Mesenchymal stem cell (in vitro differentiated cells and primary cell): Measurements from ENCODE around the gene TGM4.

Experiments used
- DNase-seq: peaks from one replicate; pipeline ENCODE4 v3.0.0-alpha.2; 2013
- H2AFZ ChIP-seq: one replicate; pipeline ENCODE4 v1.6.1; 2013; ENCODE audit warnings: low read depth, mild to moderate bottlenecking, control low read depth, inconsistent platforms, low read length, moderate library complexity
- H2AK5ac ChIP-seq: 2 replicates; pipeline ENCODE4 v1.6.1; 2013; ENCODE audit warnings: low read length, moderate library complexity, mild to moderate bottlenecking, inconsistent platforms; ENCODE audit not compliant: severe bottlenecking
- H2BK120ac ChIP-seq: one replicate; pipeline ENCODE4 v1.6.1; 2013; ENCODE audit warnings: low read depth, mild to moderate bottlenecking, inconsistent platforms, low read length, moderate library complexity
- H2BK12ac ChIP-seq, 2 experiments: one replicate each; pipeline ENCODE4 v1.6.1; 2013; ENCODE audit warnings: inconsistent platforms in 2 of 2, low read length in 2 of 2, mild to moderate bottlenecking in 2 of 2, moderate library complexity in 2 of 2, control low read depth in 1 of 2
- H2BK15ac ChIP-seq: one replicate; pipeline ENCODE4 v1.6.1; 2013; ENCODE audit warnings: mild to moderate bottlenecking, low read depth, inconsistent platforms; ENCODE audit not compliant: poor library complexity, severe bottlenecking
- H2BK5ac ChIP-seq: 2 replicates; pipeline ENCODE4 v1.6.1; 2013; ENCODE audit warnings: low read depth, mild to moderate bottlenecking, low read length, control low read depth, inconsistent platforms; ENCODE audit not compliant: poor library complexity, severe bottlenecking
- H3K14ac ChIP-seq, 2 experiments: one replicate each; pipeline ENCODE4 v1.6.1; 2013; ENCODE audit warnings: inconsistent platforms in 2 of 2, low read length in 2 of 2, control low read depth in 1 of 2, mild to moderate bottlenecking in 1 of 2, moderate library complexity in 1 of 2
- H3K18ac ChIP-seq, 2 experiments: one replicate each; pipeline ENCODE4 v1.6.1; 2013; ENCODE audit warnings: inconsistent platforms in 2 of 2, low read length in 2 of 2, control low read depth in 1 of 2, low read depth in 1 of 2, mild to moderate bottlenecking in 1 of 2
- H3K23ac ChIP-seq, 2 experiments: one replicate each; pipeline ENCODE4 v1.6.1; 2013; ENCODE audit warnings: inconsistent platforms in 2 of 2, low read length in 2 of 2, mild to moderate bottlenecking in 2 of 2, moderate library complexity in 2 of 2, control low read depth in 1 of 2
- H3K27ac ChIP-seq: 2 replicates; pipeline ENCODE4 v1.5.1; 2013; ENCODE audit warnings: mild to moderate bottlenecking, moderate library complexity, low read length, control low read depth, inconsistent platforms; ENCODE audit not compliant: poor library complexity, severe bottlenecking
- H3K27me3 ChIP-seq, 2 experiments: 2 replicates each; pipeline versions ENCODE4 v1.6.1 to v1.7.0; 2013; ENCODE audit warnings: low read length in 2 of 2, mild to moderate bottlenecking in 2 of 2, moderate library complexity in 2 of 2, control low read depth in 1 of 2, inconsistent platforms in 1 of 2; ENCODE audit not compliant: control insufficient read depth in 1 of 2, insufficient read depth in 1 of 2
- H3K36me3 ChIP-seq, 2 experiments: 2 replicates each; pipeline versions ENCODE4 v1.6.1 to v1.7.0; 2013; ENCODE audit warnings: low read length in 2 of 2, control low read depth in 1 of 2, inconsistent platforms in 1 of 2, low read depth in 1 of 2, mild to moderate bottlenecking in 1 of 2; ENCODE audit not compliant: insufficient read depth in 2 of 2, control insufficient read depth in 1 of 2
- H3K4ac ChIP-seq, 2 experiments: one replicate each; pipeline ENCODE4 v1.6.1; 2013; ENCODE audit warnings: inconsistent platforms in 2 of 2, low read length in 2 of 2, mild to moderate bottlenecking in 2 of 2, moderate library complexity in 2 of 2, control low read depth in 1 of 2, low read depth in 1 of 2
- H3K4me1 ChIP-seq: 2 replicates; pipeline ENCODE4 v1.6.1; 2013; ENCODE audit warnings: low read depth, low read length, control low read depth; ENCODE audit not compliant: control insufficient read depth, insufficient read depth
- H3K4me2 ChIP-seq: 2 replicates; pipeline ENCODE4 v1.6.1; 2013; ENCODE audit warnings: low read length, mild to moderate bottlenecking, inconsistent platforms; ENCODE audit not compliant: poor library complexity, severe bottlenecking
- H3K4me3 ChIP-seq, 2 experiments: 2 replicates each; pipeline versions ENCODE4 v1.5.1 to v1.7.0; 2013; ENCODE audit warnings: low read length in 2 of 2, mild to moderate bottlenecking in 2 of 2, control low read depth in 1 of 2, low read depth in 1 of 2; ENCODE audit not compliant: insufficient read depth in 1 of 2
- H3K79me1 ChIP-seq: replicated peaks from 2 replicates; pipeline ENCODE4 v1.6.1; 2013; ENCODE audit warnings: mild to moderate bottlenecking, control low read depth, low read length, inconsistent platforms; ENCODE audit not compliant: poor library complexity, severe bottlenecking
- H3K9ac ChIP-seq: 2 replicates; pipeline ENCODE4 v1.7.0; 2013; ENCODE audit warnings: mild to moderate bottlenecking, low read length, moderate library complexity
- H3K9me3 ChIP-seq: 2 replicates; pipeline ENCODE4 v1.7.0; 2013; ENCODE audit warnings: mild to moderate bottlenecking, low read length; ENCODE audit not compliant: control insufficient read depth
- H4K8ac ChIP-seq: one replicate; pipeline ENCODE4 v1.6.1; 2013; ENCODE audit warnings: inconsistent platforms, mild to moderate bottlenecking, low read length, moderate library complexity
- H4K91ac ChIP-seq: one replicate; pipeline ENCODE4 v1.6.1; 2013; ENCODE audit warnings: mild to moderate bottlenecking, low read length, inconsistent platforms
- WGBS: methylation state at CpG from one replicate; pipeline ENCODE4 v1.1.7; 2013; ENCODE audit warnings: mixed read lengths; 5-methylcytosine and 5-hydroxymethylcytosine counted together

TGM4 gene

GRCh38 chr3:44860117-44860516 is 14.3 kb upstream of the TGM4 start:
- DNase-seq, result no peak
- Histone ChIP-seq H3K4ac (no peak overlapping the region), H3K4me2 (no peak overlapping the region), H3K18ac (no peak overlapping the region), H3K9me3 (no peaks in the 10 kb centered on the region), H3K4me3 (no peak overlapping the region), H3K27ac (no peak overlapping the region), H2AK5ac (no peak overlapping the region), H4K8ac (no peak overlapping the region), H3K9ac (no peak overlapping the region), H2BK5ac (no peak overlapping the region), H3K4me1 (peaks cover 6% of the 10 kb centered on the region), H2AFZ (no peak overlapping the region), H3K14ac (no peak overlapping the region), H3K36me3 (peaks cover 2 to 5% of the 10 kb centered on the region in 2 experiments), H4K91ac (no peak overlapping the region), H2BK120ac (no peak overlapping the region), H2BK12ac (no peak overlapping the region), H3K23ac (no peak overlapping the region), H2BK15ac (no peak overlapping the region), H3K27me3 (no peaks in the 10 kb centered on the region), H3K79me1 (peaks cover 20% of the 10 kb centered on the region)
- 100% methylated on average over 4 of the region's 4 CpGs for WGBS

GRCh38 chr3:44861412-44862225 is 12.8 kb upstream of the TGM4 start, which contains the start of gene TMEM42:
TSS of gene TMEM42 (plus strand) at chr3:44861912. CDS start at chr3:44861925, 13 bp downstream.
- H4K91ac ChIP-seq, result peak within 1 kb of the TSS; percentile 84
- H3K23ac ChIP-seq, result peak within 1 kb of the TSS in 1 of 2 experiments; percentile 74
- H3K79me1 ChIP-seq, result peaks cover 27% of the 10 kb centered on the region
- peak within 1 kb of the TSS; percentile 83 for H2AFZ ChIP-seq
- H3K4ac ChIP-seq, result peak within 1 kb of the TSS; percentile 62 to 69
- H2AK5ac ChIP-seq, result peak within 1 kb of the TSS; percentile 68
- peak within 1 kb of the TSS in 1 of 2 experiments; percentile 79 for H3K14ac ChIP-seq
- H3K36me3 ChIP-seq, result peaks cover 9 to 11% of the 10 kb centered on the region in 2 experiments
- peak; percentile 89 for DNase-seq
- no peak within 1 kb of the TSS for H2BK12ac ChIP-seq
- H2BK15ac ChIP-seq, result peak within 1 kb of the TSS; percentile 45
- H2BK5ac ChIP-seq, result peak within 1 kb of the TSS; percentile 84
- peak within 1 kb of the TSS; percentile 74 to 97 for H3K4me3 ChIP-seq
- H3K4me2 ChIP-seq, result peak within 1 kb of the TSS; percentile 83
- H2BK120ac ChIP-seq, result peak within 1 kb of the TSS; percentile 91
- H4K8ac ChIP-seq, result peak within 1 kb of the TSS; percentile 99
- H3K4me1 ChIP-seq, result peaks cover 6% of the 10 kb centered on the region
- 10% methylated on average over 72 of the region's 91 CpGs for WGBS
- H3K9me3 ChIP-seq, result no peaks in the 10 kb centered on the region
- H3K27ac ChIP-seq, result peak within 1 kb of the TSS; percentile 71
- no peaks in the 10 kb centered on the region for H3K27me3 ChIP-seq
- H3K18ac ChIP-seq, result peak within 1 kb of the TSS; percentile 78 to 94
- H3K9ac ChIP-seq, result peak within 1 kb of the TSS; percentile 98

DNA sequence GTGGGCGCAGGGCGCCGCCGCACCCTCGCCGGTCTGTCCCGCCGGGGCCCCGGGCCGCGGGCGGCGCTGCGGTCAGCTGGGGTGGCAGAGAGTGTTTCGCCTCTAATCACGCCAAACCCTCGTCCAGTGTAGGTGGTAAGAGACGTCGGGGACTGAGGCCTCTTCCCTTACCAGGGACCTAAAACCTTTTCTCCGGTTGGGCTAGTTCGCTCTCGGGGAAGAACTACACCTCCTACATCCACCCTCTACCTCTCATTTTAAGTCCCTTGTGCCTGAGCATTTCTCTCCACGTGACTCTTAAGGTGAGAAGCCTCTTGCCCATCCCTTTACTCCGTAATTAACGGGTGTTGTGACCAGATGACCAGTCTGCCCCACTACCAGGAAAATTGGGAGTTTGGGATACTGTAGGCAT is 12.2 kb upstream of the TGM4 start:
- Histone ChIP-seq H3K79me1 (peaks cover 27% of the 10 kb centered on the region), H2BK120ac (peak overlapping the region; percentile 91), H3K9me3 (no peaks in the 10 kb centered on the region), H3K4ac (peak overlapping the region in 1 of 2 experiments; percentile 62), H3K18ac (peak overlapping the region; percentile 44 to 58), H3K4me1 (peaks cover 8% of the 10 kb centered on the region), H2AK5ac (peak overlapping the region; percentile 68), H2BK15ac (no peak overlapping the region), H3K14ac (peak overlapping the region in 1 of 2 experiments; percentile 36), H3K4me2 (peak overlapping the region; percentile 57), H3K27me3 (no peaks in the 10 kb centered on the region), H3K9ac (peak overlapping the region; percentile 98), H2BK12ac (no peak overlapping the region), H3K23ac (peak overlapping the region in 1 of 2 experiments; percentile 74), H4K8ac (peak overlapping the region; percentile 66), H3K36me3 (peaks cover 13 to 16% of the 10 kb centered on the region in 2 experiments), H2AFZ (peak overlapping the region; percentile 80), H2BK5ac (no peak overlapping the region), H3K4me3 (peak overlapping the region; percentile 74 to 97), H3K27ac (peak overlapping the region; percentile 30), H4K91ac (no peak overlapping the region)
- DNase-seq, result peak; percentile 40
- 29% methylated on average over 8 of the region's 25 CpGs for WGBS

DNA sequence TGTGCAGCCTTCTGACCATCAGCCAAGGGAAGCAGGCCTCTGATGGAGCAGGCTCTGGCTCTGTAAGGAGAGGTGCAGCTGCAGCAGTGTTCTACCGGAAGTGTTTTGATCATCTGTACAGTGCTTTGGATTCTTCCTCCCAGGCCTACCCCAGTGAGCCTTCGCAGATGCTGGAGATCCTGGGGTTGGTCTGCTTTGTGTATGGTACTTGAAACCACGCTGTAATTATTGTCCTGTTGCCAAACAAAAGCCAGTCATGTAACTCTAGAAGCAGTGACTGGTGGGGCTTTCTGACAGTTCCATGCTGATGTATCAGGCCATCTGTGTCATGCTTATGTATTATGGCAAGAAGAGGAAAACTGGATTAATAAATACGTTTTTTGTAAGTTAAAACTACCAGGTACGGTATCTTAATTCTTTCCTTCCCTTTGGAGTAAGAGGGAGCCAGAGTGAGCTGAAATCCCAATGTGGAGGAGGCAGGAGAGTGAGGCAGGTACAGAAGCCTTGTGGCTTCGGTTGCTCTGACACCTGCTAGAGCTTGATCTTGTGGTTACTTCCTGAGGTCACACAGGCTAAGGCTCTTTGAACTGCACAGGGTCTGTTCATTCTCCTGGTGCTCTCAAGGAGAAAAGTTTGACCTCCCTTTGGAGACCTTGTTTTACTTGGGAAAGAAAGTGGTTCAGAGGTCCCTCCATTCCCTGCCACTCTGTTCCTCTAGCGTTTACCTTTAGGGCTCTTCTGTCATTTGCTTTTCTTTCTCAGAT is 9.0 kb upstream of the TGM4 start:
- no peak overlapping the region for H4K8ac ChIP-seq
- peaks cover 28% of the 10 kb centered on the region for H3K79me1 ChIP-seq
- no peak overlapping the region for H3K9ac ChIP-seq
- H3K36me3 ChIP-seq, result peaks cover 13 to 16% of the 10 kb centered on the region in 2 experiments
- no peak overlapping the region for H3K4ac ChIP-seq
- no peak overlapping the region for H4K91ac ChIP-seq
- no peak overlapping the region for H2BK5ac ChIP-seq
- no peak overlapping the region for H2BK12ac ChIP-seq
- H3K4me2 ChIP-seq, result no peak overlapping the region
- H3K27me3 ChIP-seq, result no peaks in the 10 kb centered on the region
- H2AK5ac ChIP-seq, result no peak overlapping the region
- no peak overlapping the region for H3K18ac ChIP-seq
- no peaks in the 10 kb centered on the region for H3K9me3 ChIP-seq
- no peak overlapping the region for H3K23ac ChIP-seq
- no peak overlapping the region for H3K27ac ChIP-seq
- 93% methylated on average over 7 of the region's 7 CpGs for WGBS
- no peak overlapping the region for H2BK120ac ChIP-seq
- H2AFZ ChIP-seq, result no peak overlapping the region
- no peak for DNase-seq
- H3K4me3 ChIP-seq, result no peak overlapping the region
- H3K14ac ChIP-seq, result no peak overlapping the region
- H3K4me1 ChIP-seq, result peaks cover 8% of the 10 kb centered on the region
- no peak overlapping the region for H2BK15ac ChIP-seq
